ENCODE results near the gene MTO1. TPM values are rescaled to one million over a fixed set of nuclear protein-coding genes. Genes with fewer than 3 reads are reported as not detected.

Gene MTO1
- total and polyA plus RNA-seq, 2 of the 4 experiments (the other 2 are of a cell fraction): 15.0 to 39.8 TPM

DNA sequence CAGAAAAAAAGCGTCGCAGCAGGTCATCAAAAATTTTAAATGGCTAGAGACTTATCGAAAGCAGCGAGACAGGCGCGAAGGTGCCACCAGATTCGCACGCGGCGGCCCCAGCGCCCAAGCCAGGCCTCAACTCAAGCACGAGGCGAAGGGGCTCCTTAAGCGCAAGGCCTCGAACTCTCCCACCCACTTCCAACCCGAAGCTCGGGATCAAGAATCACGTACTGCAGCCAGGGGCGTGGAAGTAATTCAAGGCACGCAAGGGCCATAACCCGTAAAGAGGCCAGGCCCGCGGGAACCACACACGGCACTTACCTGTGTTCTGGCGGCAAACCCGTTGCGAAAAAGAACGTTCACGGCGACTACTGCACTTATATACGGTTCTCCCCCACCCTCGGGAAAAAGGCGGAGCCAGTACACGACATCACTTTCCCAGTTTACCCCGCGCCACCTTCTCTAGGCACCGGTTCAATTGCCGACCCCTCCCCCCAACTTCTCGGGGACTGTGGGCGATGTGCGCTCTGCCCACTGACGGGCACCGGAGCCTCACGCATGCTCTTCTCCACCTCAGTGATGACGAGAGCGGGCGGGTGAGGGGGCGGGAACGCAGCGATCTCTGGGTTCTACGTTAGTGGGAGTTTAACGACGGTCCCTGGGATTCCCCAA, 59.3 kb downstream of the MTO1 start, which contains the start of gene EEF1A1 (continued):
- TF ChIP-seq BHLHE40 (IDR thresholded peaks at IDR 0.05; ENCODE audit: low read depth, low read length): peak; percentile 69; the same call in 1 of the 2 replicates
- peak; percentile 99 for TF ChIP-seq CHD1 (IDR thresholded peaks at IDR 0.05; ENCODE audit: low read depth, low read length)
- TF ChIP-seq CEBPB (IDR thresholded peaks at IDR 0.05; ENCODE audit: low read depth, low read length): peak; percentile 78

- H2BK120ac ChIP-seq (ENCODE audit: low read depth, low read length): peak overlapping the region; percentile 79
- H3K27ac ChIP-seq (ENCODE audit: insufficient read depth, low read length): peak overlapping the region; percentile 97
- no peaks in the 10 kb centered on the region for H3K9me3 ChIP-seq (ENCODE audit: control insufficient read depth, insufficient read depth, low read length)
- intact Hi-C loops (cut with micrococcal nuclease): loop anchor here (1.0 to 2.0 kb wide), 3 partner anchors 59 to 131 kb away; partner anchors contain the start of gene SLC17A5
- peak overlapping the region; percentile 66 for H3K4me3 ChIP-seq (ENCODE audit: insufficient read depth, low read depth, low read length)
- peak overlapping the region; percentile 84 to 95 for H4K8ac ChIP-seq (ENCODE audit: low read depth in 2 of 2, low read length in 2 of 2)
- in situ Hi-C loops (cut with MboI; ENCODE audit: low sequenced_read_pairs): loop anchor here (5.0 kb wide), 1 partner anchor 61 kb away; no protein-coding TSS in a partner anchor
- peak overlapping the region; percentile 7 for H2BK20ac ChIP-seq (ENCODE audit: low read depth, low read length)
- peaks cover 42% of the 10 kb centered on the region for H4K20me1 ChIP-seq (ENCODE audit: insufficient read depth, low read length)
- H3K4me2 ChIP-seq (ENCODE audit: low read depth, low read length): peak overlapping the region; percentile 84
- ChIA-PET CTCF (interaction anchor here (1.7 kb wide), 1 partner anchor 90 kb away, joined by 3 read pairs; no protein-coding TSS in a partner anchor), POLR2A (ENCODE audit: unreplicated experiment) (interaction anchor here (0.5 to 3.2 kb wide), 10 partner anchors 8 to 133 kb away, joined by 3 to 35 read pairs (median 5); partner anchors contain the start of gene SLC17A5)
- H2BK15ac ChIP-seq (ENCODE audit: low read depth, low read length): peak overlapping the region; percentile 75; the same call in 2 of the 3 replicates
- peak overlapping the region; percentile 95 for H3K18ac ChIP-seq (ENCODE audit: low read depth, low read length)
- peak overlapping the region; percentile 81 for H4K5ac ChIP-seq (ENCODE audit: low read depth, low read length)
- peak overlapping the region; percentile 92 for H3K56ac ChIP-seq (ENCODE audit: extremely low read depth, insufficient read depth, low read length)
- dilution Hi-C loops (cut with HindIII; ENCODE audit: low sequenced_read_pairs, unreplicated experiment): no loop called here
- peak overlapping the region; percentile 93 for H3K4ac ChIP-seq (ENCODE audit: low read depth, low read length)
- H3K79me1 ChIP-seq (ENCODE audit: low read depth in 1 of 2, low read length in 2 of 2): peaks cover 12 to 26% of the 10 kb centered on the region in 2 experiments; a peak in 2 of 4 replicates
- H2AK9ac ChIP-seq (replicated peaks; ENCODE audit: low read depth, low read length, poor library complexity): peak overlapping the region; percentile 97
- H3K9me1 ChIP-seq (ENCODE audit: insufficient read depth, low read length): peaks cover 1% of the 10 kb centered on the region; the same call in 1 of the 2 replicates
- peak overlapping the region; percentile 98 for H2BK5ac ChIP-seq (ENCODE audit: low read depth, low read length, poor library complexity, severe bottlenecking)
- H2AK5ac ChIP-seq (ENCODE audit: low read depth, low read length): peak overlapping the region; percentile 91
- H3K36me3 ChIP-seq (ENCODE audit: control insufficient read depth, insufficient read depth, low read length): peaks cover 34% of the 10 kb centered on the region
- peaks cover 12% of the 10 kb centered on the region for H3K4me1 ChIP-seq (ENCODE audit: control insufficient read depth, insufficient read depth, low read length)
- H4K91ac ChIP-seq (ENCODE audit: insufficient read depth, low read depth, low read length): peak overlapping the region; percentile 89
- 6% methylated on average over 13 of the region's 36 CpGs; no CpG with 5 or more reads in 1 of the 2 experiments for WGBS, 2 experiments (ENCODE audit: extremely low coverage in 2 of 2, insufficient read length in 1 of 2)
- H2AFZ ChIP-seq (replicated peaks; ENCODE audit: low read length, poor library complexity): peak overlapping the region; percentile 88
- H3K27me3 ChIP-seq (ENCODE audit: control insufficient read depth, insufficient read depth, low read length): no peaks in the 10 kb centered on the region
- peak overlapping the region; percentile 92 for H3K14ac ChIP-seq (replicated peaks; ENCODE audit: low read depth, low read length)
- peak overlapping the region; percentile 88 for H3K23ac ChIP-seq (ENCODE audit: low read depth, low read length)
- H3K9ac ChIP-seq (ENCODE audit: low read depth, low read length): peak overlapping the region; percentile 97
- ATAC-seq (ENCODE audit: low read depth) (peak; percentile 58), DNase-seq (peak; percentile 91)
- BruUV-seq (replicated peaks): TSS peak; percentile 88
- TF ChIP-seq RCOR1 (IDR thresholded peaks at IDR 0.05; ENCODE audit: insufficient replicate concordance, low read length) (no peak), MAZ (IDR thresholded peaks at IDR 0.05; ENCODE audit: borderline replicate concordance, low read depth, low read length) (no peak; the same call in 1 of the 2 replicates), POLR2A (IDR thresholded peaks at IDR 0.05; ENCODE audit: low read depth, low read length) (peak; percentile 56)
These were observed 59.9 kb downstream of the MTO1 start for GRCh38 chr6:73521351-73521985.

Measured in IMR-90 (cell line).